ENCODE measurements around the gene TCFL5. TPM values are rescaled to one million over a fixed set of nuclear protein-coding genes. Genes with fewer than 3 reads are reported as not detected.

TCFL5 gene
- total RNA-seq, 2 experiments from 2014 or later = 5.4 to 5.8 TPM

DNA sequence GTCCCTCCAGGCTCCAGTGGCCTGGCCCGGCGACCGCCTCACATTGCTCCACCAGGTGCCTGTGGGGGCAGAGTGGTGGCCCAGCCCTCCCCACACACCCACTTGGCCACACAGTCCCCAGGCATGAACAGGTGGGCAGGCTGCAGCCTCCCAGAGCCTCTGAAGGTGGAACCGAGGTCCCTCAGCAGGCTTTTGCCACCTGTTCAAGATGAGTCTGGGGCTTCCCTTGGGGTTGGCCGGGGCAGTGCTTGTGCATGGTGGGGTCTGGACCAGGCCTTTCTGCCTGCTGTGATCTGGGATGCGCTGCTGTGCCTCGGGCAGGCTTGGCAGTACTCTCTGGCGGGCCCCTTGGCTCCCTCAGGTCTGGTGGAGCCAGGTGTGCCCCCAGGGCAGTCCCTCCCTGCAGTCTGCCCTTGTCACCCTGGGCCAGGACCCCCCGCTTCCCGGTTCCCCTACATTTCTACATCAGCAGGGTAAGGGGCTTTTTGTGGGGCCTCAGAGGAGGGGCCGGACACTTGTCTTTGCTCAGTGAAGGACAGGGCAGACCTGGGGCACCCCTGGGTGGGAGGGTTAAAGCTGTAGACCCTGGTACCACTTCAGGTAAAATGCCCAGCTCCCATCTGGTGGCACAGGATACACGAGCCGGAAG lies 47.4 kb downstream of the TCFL5 start:
- Mint-ChIP-seq H3K4me3 (no peak overlapping the region), H3K27me3 (peaks cover 28% of the 10 kb centered on the region), H3K27ac (no peak overlapping the region), H3K9me3 (no peaks in the 10 kb centered on the region), H3K4me1 (peaks cover 2% of the 10 kb centered on the region), H3K36me3 (peaks cover 5% of the 10 kb centered on the region)
- no peak for DNase-seq

DNA sequence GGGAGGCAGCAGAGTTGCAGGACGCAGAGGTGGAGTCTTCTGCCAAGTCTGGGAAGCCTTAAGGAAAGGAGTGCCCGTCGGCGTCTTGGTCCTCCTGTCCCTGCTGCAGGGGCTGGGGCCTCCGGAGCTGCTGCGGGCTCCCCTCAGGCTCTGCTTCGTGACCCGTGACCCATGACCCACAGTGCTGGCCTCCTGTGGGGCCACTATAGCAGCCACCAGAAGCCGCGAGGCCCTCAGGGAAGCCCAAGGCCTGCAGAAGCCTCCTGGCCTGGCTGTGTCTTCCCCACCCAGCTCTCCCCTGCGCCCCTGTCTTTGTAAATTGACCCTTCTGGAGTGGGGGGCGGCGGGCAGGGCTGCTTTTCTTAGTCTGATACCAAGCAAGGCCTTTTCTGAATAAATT lies 48.0 kb downstream of the TCFL5 start:
- Mint-ChIP-seq H3K27ac (no peak overlapping the region), H3K36me3 (peaks cover 5% of the 10 kb centered on the region)

GRCh38 chr20:62812907-62813200 lies 48.8 kb downstream of the TCFL5 start:
- no peak overlapping the region for H3K27ac Mint-ChIP-seq
- H3K4me3 Mint-ChIP-seq = no peak overlapping the region
- no peak for DNase-seq
- H3K36me3 Mint-ChIP-seq = peaks cover 9% of the 10 kb centered on the region
- H3K9me3 Mint-ChIP-seq = no peaks in the 10 kb centered on the region
- peaks cover 19% of the 10 kb centered on the region for H3K27me3 Mint-ChIP-seq
- H3K4me1 Mint-ChIP-seq = peaks cover 8% of the 10 kb centered on the region

More for the DNA sequence above, 48.0 kb downstream of the TCFL5 start:
- H3K9me3 Mint-ChIP-seq = no peaks in the 10 kb centered on the region
- no peak overlapping the region for H3K4me3 Mint-ChIP-seq
- peaks cover 2% of the 10 kb centered on the region for H3K4me1 Mint-ChIP-seq
- peaks cover 26% of the 10 kb centered on the region for H3K27me3 Mint-ChIP-seq
- no peak for DNase-seq

DNA sequence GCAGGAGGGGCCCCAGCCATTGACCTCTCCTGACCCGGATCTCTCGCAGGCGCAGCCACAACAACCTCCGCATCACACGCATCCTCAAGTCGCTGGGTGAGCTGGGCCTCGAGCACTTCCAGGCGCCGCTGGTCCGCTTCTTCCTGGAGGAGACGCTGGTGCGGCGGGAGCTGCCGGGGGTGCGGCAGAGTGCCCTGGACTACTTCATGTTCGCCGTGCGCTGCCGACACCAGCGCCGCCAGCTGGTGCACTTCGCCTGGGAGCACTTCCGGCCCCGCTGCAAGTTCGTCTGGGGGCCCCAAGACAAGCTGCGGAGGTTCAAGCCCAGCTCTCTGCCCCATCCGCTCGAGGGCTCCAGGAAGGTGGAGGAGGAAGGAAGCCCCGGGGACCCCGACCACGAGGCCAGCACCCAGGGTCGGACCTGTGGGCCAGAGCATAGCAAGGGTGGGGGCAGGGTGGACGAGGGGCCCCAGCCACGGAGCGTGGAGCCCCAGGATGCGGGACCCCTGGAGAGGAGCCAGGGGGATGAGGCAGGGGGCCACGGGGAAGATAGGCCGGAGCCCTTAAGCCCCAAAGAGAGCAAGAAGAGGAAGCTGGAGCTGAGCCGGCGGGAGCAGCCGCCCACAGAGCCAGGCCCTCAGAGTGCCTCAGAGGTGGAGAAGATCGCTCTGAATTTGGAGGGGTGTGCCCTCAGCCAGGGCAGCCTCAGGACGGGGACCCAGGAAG lies 49.3 kb downstream of the TCFL5 start:
- H3K4me1 Mint-ChIP-seq = peaks cover 11% of the 10 kb centered on the region
- H3K36me3 Mint-ChIP-seq = peaks cover 9% of the 10 kb centered on the region
- H3K9me3 Mint-ChIP-seq = no peaks in the 10 kb centered on the region
- no peak for DNase-seq
- no peak overlapping the region for H3K27ac Mint-ChIP-seq
- no peak overlapping the region for H3K4me3 Mint-ChIP-seq
- peaks cover 15% of the 10 kb centered on the region for H3K27me3 Mint-ChIP-seq

DNA sequence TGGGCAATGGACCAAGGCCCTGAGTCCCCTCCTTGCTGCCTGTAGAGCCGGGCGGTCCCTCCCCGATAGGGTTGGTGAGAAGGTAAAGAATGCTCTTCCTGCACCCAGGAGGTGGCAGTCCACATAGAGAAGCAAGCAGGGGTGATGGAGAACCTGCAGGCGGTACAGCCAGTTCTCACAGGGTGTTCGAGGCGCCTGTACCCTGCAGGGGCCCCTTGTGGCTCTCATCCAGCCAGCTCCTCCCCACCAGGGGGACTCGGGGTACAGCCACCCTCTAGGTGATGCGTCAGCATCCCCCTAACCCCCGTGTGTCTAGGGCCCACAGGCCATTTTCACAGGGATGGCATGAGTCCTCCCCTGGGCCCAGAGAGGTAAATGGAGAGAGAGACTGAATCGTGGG lies 49.9 kb downstream of the TCFL5 start:
- H3K4me3 Mint-ChIP-seq = no peak overlapping the region
- peaks cover 15% of the 10 kb centered on the region for H3K27me3 Mint-ChIP-seq
- peaks cover 15% of the 10 kb centered on the region for H3K4me1 Mint-ChIP-seq
- H3K36me3 Mint-ChIP-seq = peaks cover 10% of the 10 kb centered on the region
- H3K9me3 Mint-ChIP-seq = no peaks in the 10 kb centered on the region
- H3K27ac Mint-ChIP-seq = no peak overlapping the region
- no peak for DNase-seq

DNA sequence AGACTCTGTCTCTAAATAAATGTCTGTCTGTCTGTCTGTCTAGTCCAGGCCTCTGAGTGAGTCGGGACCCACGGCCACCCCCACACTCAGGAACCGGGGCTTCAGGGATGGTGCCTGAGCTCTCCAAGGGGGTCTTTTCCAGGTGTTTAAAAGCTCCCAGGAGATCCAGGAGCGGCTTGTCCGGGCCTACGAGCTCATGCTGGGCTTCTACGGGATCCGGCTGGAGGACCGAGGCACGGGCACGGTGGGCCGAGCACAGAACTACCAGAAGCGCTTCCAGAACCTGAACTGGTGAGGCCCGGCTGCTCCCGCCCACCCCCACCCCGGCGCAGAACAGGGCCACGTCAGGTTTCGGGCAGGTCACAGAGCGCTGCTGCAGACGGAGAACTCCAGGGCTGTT lies 50.3 kb downstream of the TCFL5 start:
- Mint-ChIP-seq H3K4me3 (no peak overlapping the region), H3K9me3 (no peaks in the 10 kb centered on the region), H3K27ac (no peak overlapping the region), H3K36me3 (peaks cover 11% of the 10 kb centered on the region), H3K4me1 (peaks cover 18% of the 10 kb centered on the region), H3K27me3 (peaks cover 11% of the 10 kb centered on the region)
- DNase-seq = no peak

DNA sequence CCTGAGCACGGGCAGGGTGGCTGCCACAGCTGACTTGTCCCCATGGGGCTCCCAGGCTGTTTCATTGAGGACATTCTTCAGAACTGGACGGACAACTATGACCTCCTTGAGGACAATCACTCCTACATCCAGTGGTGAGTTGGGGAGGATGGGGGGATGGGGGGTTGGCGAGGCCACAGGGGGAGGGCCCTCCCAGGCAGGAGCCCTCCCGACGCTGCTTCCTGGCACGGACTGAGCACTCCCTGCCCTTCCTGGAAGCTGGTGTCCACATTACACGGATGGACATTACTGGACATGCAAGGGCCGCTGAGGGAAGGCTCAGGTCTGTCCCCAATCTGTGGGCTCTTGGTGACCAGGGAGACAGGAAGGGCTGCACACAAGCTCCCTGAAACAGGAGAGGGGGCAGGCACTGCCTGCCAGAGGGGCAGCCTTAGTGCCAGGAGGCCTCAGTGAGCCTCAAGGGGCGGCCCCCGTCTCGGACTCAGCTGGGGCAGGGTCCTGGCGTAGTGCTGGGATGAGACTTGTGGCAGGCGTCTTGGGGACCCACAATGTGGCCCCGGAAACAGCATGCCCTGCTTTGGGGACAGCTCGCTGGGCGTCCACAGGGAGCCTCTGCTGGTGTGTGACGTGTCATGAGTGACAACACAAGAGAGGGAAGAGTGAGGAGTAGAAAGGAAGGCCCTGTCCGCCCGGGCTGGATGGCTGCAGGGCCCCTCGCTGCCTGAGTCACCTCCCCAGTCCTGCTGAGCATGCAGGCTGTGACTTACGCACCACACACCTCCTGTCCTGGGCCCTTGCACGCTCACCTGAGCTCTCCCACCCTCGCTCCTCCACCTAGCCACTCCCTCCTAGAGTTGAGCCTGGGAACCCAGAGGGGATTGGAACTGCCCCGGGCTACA lies 51.8 kb downstream of the TCFL5 start:
- Mint-ChIP-seq H3K4me1 (peaks cover 22% of the 10 kb centered on the region), H3K27me3 (no peaks in the 10 kb centered on the region), H3K4me3 (no peak overlapping the region), H3K27ac (no peak overlapping the region), H3K36me3 (peaks cover 16% of the 10 kb centered on the region), H3K9me3 (no peaks in the 10 kb centered on the region)
- DNase-seq = no peak

GRCh38 chr20:62808211-62808865 lies 53.3 kb downstream of the TCFL5 start:
- Mint-ChIP-seq H3K27me3 (no peaks in the 10 kb centered on the region), H3K27ac (no peak overlapping the region), H3K36me3 (peaks cover 18% of the 10 kb centered on the region), H3K9me3 (no peaks in the 10 kb centered on the region), H3K4me1 (peaks cover 28% of the 10 kb centered on the region), H3K4me3 (peak overlapping the region; percentile 56)
- peak; percentile 73 for DNase-seq

GRCh38 chr20:62807444-62808210 lies 54.0 kb downstream of the TCFL5 start:
- Mint-ChIP-seq H3K4me1 (peaks cover 28% of the 10 kb centered on the region), H3K36me3 (peaks cover 16% of the 10 kb centered on the region), H3K9me3 (no peaks in the 10 kb centered on the region), H3K27me3 (no peaks in the 10 kb centered on the region), H3K27ac (no peak overlapping the region), H3K4me3 (no peak overlapping the region)
- no peak for DNase-seq

DNA sequence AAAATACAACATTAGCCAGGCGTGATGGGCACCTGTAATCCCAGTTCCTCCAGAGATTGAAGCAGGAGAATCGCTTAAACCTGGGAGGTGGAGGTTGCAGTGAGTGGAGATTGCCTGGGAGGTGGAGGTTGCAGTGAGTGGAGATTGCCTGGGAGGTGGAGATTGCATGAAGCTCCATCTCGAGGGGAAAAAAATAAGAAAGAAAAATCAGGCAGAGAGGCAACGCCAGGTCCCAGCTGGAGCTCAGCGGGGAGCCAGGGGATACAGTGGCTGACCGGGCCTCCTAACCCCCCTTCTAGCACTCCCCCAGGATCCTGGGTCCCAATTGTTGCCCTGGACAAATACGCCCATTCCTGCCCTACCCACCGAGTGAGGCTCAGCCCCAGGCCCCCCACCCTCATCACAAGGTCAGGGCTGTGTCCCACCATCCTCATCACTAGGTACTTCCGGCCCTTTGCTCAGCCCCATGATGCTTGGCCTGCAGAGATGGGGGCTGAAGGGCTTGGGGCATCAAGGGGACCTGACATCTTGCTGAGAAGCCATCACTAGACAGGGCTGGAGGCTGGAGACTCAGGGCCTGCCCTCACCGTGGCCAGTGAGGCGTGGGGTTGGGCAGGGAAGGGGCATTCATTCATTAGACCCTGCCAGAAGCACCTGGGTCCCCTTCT lies 55.1 kb downstream of the TCFL5 start:
- DNase-seq = no peak
- H3K9me3 Mint-ChIP-seq = no peaks in the 10 kb centered on the region
- H3K4me1 Mint-ChIP-seq = peaks cover 28% of the 10 kb centered on the region
- peaks cover 13% of the 10 kb centered on the region for H3K36me3 Mint-ChIP-seq
- no peaks in the 10 kb centered on the region for H3K27me3 Mint-ChIP-seq
- H3K27ac Mint-ChIP-seq = peak overlapping the region; percentile 42
- H3K4me3 Mint-ChIP-seq = peak overlapping the region; percentile 82

GRCh38 chr20:62805711-62806382 lies 55.8 kb downstream of the TCFL5 start:
- Mint-ChIP-seq H3K4me1 (peaks cover 28% of the 10 kb centered on the region), H3K27ac (peak overlapping the region; percentile 63), H3K36me3 (peaks cover 13% of the 10 kb centered on the region), H3K9me3 (no peaks in the 10 kb centered on the region), H3K4me3 (peak overlapping the region; percentile 82), H3K27me3 (no peaks in the 10 kb centered on the region)
- no peak for DNase-seq

DNA sequence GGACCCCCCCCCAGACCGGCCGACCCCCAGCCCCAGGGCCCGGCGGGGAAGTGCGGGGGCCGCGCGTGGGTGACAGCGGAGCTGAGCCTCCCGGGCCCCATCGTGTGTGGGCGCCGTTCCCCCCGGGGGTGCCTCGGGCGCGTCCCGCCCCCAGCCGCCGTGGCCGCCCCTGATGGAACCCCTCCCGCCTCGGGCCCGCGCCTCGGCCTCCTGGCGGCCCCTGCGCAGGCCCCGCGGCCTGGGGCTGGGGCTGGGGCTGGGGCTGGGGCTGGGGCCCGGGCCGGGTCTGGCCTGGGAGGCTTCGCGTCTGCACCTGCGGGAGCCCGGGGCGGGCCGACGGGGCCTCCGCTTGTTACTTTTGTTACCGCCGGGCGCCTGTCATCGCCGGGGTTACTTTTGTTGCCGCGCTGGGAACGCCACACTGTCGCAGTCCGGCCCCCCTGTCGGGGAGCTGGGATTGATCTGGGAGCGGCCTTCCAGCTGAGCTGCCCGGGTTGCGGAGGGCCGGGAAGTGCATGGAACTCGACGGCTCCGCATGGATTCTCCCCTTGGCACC lies 56.4 kb downstream of the TCFL5 start:
- H3K4me3 Mint-ChIP-seq = peak overlapping the region; percentile 82
- peaks cover 13% of the 10 kb centered on the region for H3K36me3 Mint-ChIP-seq
- peaks cover 28% of the 10 kb centered on the region for H3K4me1 Mint-ChIP-seq
- H3K27me3 Mint-ChIP-seq = no peaks in the 10 kb centered on the region
- H3K9me3 Mint-ChIP-seq = no peaks in the 10 kb centered on the region
- peak; percentile 48 for DNase-seq
- peak overlapping the region; percentile 63 for H3K27ac Mint-ChIP-seq

GRCh38 chr20:62804627-62805154 lies 56.9 kb downstream of the TCFL5 start, which contains the start of gene OGFR:
Gene OGFR (plus strand): TSS chr20:62804835. CDS start chr20:62804860, 25 bp downstream.
- H3K27me3 Mint-ChIP-seq = no peaks in the 10 kb centered on the region
- H3K4me3 Mint-ChIP-seq = peak within 1 kb of the TSS; percentile 94
- DNase-seq = peak; percentile 80
- H3K4me1 Mint-ChIP-seq = peaks cover 28% of the 10 kb centered on the region
- H3K9me3 Mint-ChIP-seq = no peaks in the 10 kb centered on the region
- H3K27ac Mint-ChIP-seq = peak within 1 kb of the TSS; percentile 94
- peaks cover 13% of the 10 kb centered on the region for H3K36me3 Mint-ChIP-seq

Data from activated naive CD8-positive, alpha-beta T cell treated with anti-CD3 and anti-CD28 coated beads for 36 hours (primary cell).